Stomach smooth muscle (tissue), 2 donors: Measurements from ENCODE around the gene BCLAF3.

Source experiments
- H3K27ac ChIP-seq: one replicate; pipeline ENCODE4 v1.7.0; 2013; ENCODE audit warnings: mild to moderate bottlenecking, low read length, inconsistent platforms
- H3K27me3 ChIP-seq, 2 donors: one replicate each; pipeline ENCODE4 v1.7.0; 2013; ENCODE audit warnings: low read length in 2 of 2; ENCODE audit not compliant: insufficient read depth in 2 of 2, control insufficient read depth in 1 of 2
- H3K36me3 ChIP-seq, 2 donors: one replicate each; pipeline ENCODE4 v1.7.0; 2013; ENCODE audit warnings: low read length in 2 of 2; ENCODE audit not compliant: control insufficient read depth in 2 of 2, insufficient read depth in 2 of 2
- H3K4me1 ChIP-seq: one replicate; pipeline ENCODE4 v1.7.0; 2013; ENCODE audit warnings: low read length; ENCODE audit not compliant: control insufficient read depth, insufficient read depth
- H3K4me3 ChIP-seq, 2 donors: one replicate each; pipeline ENCODE4 v1.7.0; 2013; ENCODE audit warnings: low read length in 2 of 2
- H3K9ac ChIP-seq, 2 donors: one replicate each; pipeline ENCODE4 v1.7.0; 2013; ENCODE audit warnings: low read length in 2 of 2, mild to moderate bottlenecking in 1 of 2
- H3K9me3 ChIP-seq, 2 donors: one replicate each; pipeline ENCODE4 v1.7.0; 2013; ENCODE audit warnings: low read length in 2 of 2; ENCODE audit not compliant: control insufficient read depth in 2 of 2
- donor health status: healthy.
- donor health status: Pancreatic carcinoma.

Gene BCLAF3

GRCh38 chrX:19972984-19973383, 17.9 kb downstream of the BCLAF3 start:
- peaks cover 0 to 6% of the 10 kb centered on the region in 2 donors for H3K9me3 ChIP-seq
- no peak overlapping the region for H3K4me3 ChIP-seq
- H3K9ac ChIP-seq: no peak overlapping the region
- no peaks in the 10 kb centered on the region for H3K27me3 ChIP-seq
- H3K36me3 ChIP-seq: no peaks in the 10 kb centered on the region
- H3K27ac ChIP-seq: no peak overlapping the region
- no peaks in the 10 kb centered on the region for H3K4me1 ChIP-seq

GRCh38 chrX:19968276-19968675, 22.6 kb downstream of the BCLAF3 start:
- no peak overlapping the region for H3K9ac ChIP-seq
- H3K27me3 ChIP-seq: peaks cover 0 to 4% of the 10 kb centered on the region in 2 donors
- no peak overlapping the region for H3K27ac ChIP-seq

GRCh38 chrX:19966056-19966455, 24.8 kb downstream of the BCLAF3 start:
- Histone ChIP-seq H3K27ac (no peak overlapping the region), H3K4me3 (no peak overlapping the region)

More at GRCh38 chrX:19968276-19968675, 22.6 kb downstream of the BCLAF3 start:
- Histone ChIP-seq H3K4me1 (no peaks in the 10 kb centered on the region), H3K9me3 (no peaks in the 10 kb centered on the region), H3K4me3 (no peak overlapping the region), H3K36me3 (peaks cover 4 to 7% of the 10 kb centered on the region in 2 donors)

GRCh38 chrX:19964017-19964710, 26.7 kb downstream of the BCLAF3 start:
- no peak overlapping the region for H3K9ac ChIP-seq
- H3K36me3 ChIP-seq: peaks cover 4 to 7% of the 10 kb centered on the region in 2 donors
- H3K9me3 ChIP-seq: no peaks in the 10 kb centered on the region
- no peak overlapping the region for H3K27ac ChIP-seq
- no peaks in the 10 kb centered on the region for H3K4me1 ChIP-seq
- no peak overlapping the region for H3K4me3 ChIP-seq
- peaks cover 0 to 4% of the 10 kb centered on the region in 2 donors for H3K27me3 ChIP-seq

More at GRCh38 chrX:19966056-19966455, 24.8 kb downstream of the BCLAF3 start:
- peaks cover 4 to 7% of the 10 kb centered on the region in 2 donors for H3K36me3 ChIP-seq
- peaks cover 0 to 4% of the 10 kb centered on the region in 2 donors for H3K27me3 ChIP-seq
- no peak overlapping the region for H3K9ac ChIP-seq
- no peaks in the 10 kb centered on the region for H3K9me3 ChIP-seq
- H3K4me1 ChIP-seq: no peaks in the 10 kb centered on the region

- Histone ChIP-seq H3K27me3 (no peaks in the 10 kb centered on the region), H3K9me3 (no peaks in the 10 kb centered on the region), H3K9ac (no peak overlapping the region), H3K27ac (no peak overlapping the region), H3K4me3 (no peak overlapping the region), H3K36me3 (peaks cover 0 to 4% of the 10 kb centered on the region in 2 donors), H3K4me1 (no peaks in the 10 kb centered on the region)
Measured at GRCh38 chrX:19960913-19961312, 29.9 kb downstream of the BCLAF3 start.

GRCh38 chrX:19958552-19959486, 32.0 kb downstream of the BCLAF3 start:
- Histone ChIP-seq H3K27me3 (no peaks in the 10 kb centered on the region), H3K9ac (no peak overlapping the region), H3K4me1 (no peaks in the 10 kb centered on the region), H3K36me3 (no peaks in the 10 kb centered on the region), H3K27ac (no peak overlapping the region), H3K4me3 (no peak overlapping the region), H3K9me3 (no peaks in the 10 kb centered on the region)

GRCh38 chrX:19956923-19957322, 33.9 kb downstream of the BCLAF3 start:
- H3K27me3 ChIP-seq: no peaks in the 10 kb centered on the region
- H3K27ac ChIP-seq: no peak overlapping the region
- no peak overlapping the region for H3K9ac ChIP-seq
- no peaks in the 10 kb centered on the region for H3K36me3 ChIP-seq
- H3K4me3 ChIP-seq: no peak overlapping the region
- H3K4me1 ChIP-seq: no peaks in the 10 kb centered on the region
- H3K9me3 ChIP-seq: no peaks in the 10 kb centered on the region

- Histone ChIP-seq H3K27ac (no peak overlapping the region), H3K9me3 (no peaks in the 10 kb centered on the region), H3K27me3 (no peaks in the 10 kb centered on the region), H3K4me3 (no peak overlapping the region), H3K4me1 (no peaks in the 10 kb centered on the region), H3K9ac (no peak overlapping the region), H3K36me3 (no peaks in the 10 kb centered on the region)
Measured at GRCh38 chrX:19956306-19956705, 34.6 kb downstream of the BCLAF3 start.

GRCh38 chrX:19955306-19955705, 35.6 kb downstream of the BCLAF3 start:
- no peak overlapping the region for H3K9ac ChIP-seq
- no peaks in the 10 kb centered on the region for H3K27me3 ChIP-seq
- no peaks in the 10 kb centered on the region for H3K9me3 ChIP-seq
- no peak overlapping the region for H3K4me3 ChIP-seq
- no peaks in the 10 kb centered on the region for H3K36me3 ChIP-seq
- no peaks in the 10 kb centered on the region for H3K4me1 ChIP-seq
- no peak overlapping the region for H3K27ac ChIP-seq

- no peak overlapping the region for H3K27ac ChIP-seq
- H3K4me3 ChIP-seq: no peak overlapping the region
- no peaks in the 10 kb centered on the region for H3K27me3 ChIP-seq
- H3K36me3 ChIP-seq: no peaks in the 10 kb centered on the region
- H3K9me3 ChIP-seq: no peaks in the 10 kb centered on the region
- H3K4me1 ChIP-seq: no peaks in the 10 kb centered on the region
- H3K9ac ChIP-seq: no peak overlapping the region
Measured at GRCh38 chrX:19954335-19955096, 36.3 kb downstream of the BCLAF3 start.
